Activated naive CD4-positive, alpha-beta T cell treated with anti-CD3 and anti-CD28 coated beads for 36 hours (primary cell): ENCODE results near the gene HYOU1. TPM values are rescaled to one million over a fixed set of nuclear protein-coding genes. Genes with fewer than 3 reads are reported as not detected.

Experiments
- microRNA-seq: library from miRNA; unstranded; fragments of <30 nt; microRNA quantifications from one replicate; pipeline ENCODE4 v1.2.0, GENCODE V29; 2022; ENCODE audit warnings: borderline microRNAs expressed, borderline replicate concordance
- total RNA-seq, 2 experiments: library from RNA; stranded (reverse); gene quantifications; one replicate each; pipeline ENCODE4 v1.2.3, GENCODE V29; 2021

HYOU1 gene
- total RNA-seq, 2 experiments from 2014 or later = 108 to 116 TPM

Small RNA genes within 50 kb of the gene (microRNA-seq; reads per million reads assigned to microRNA genes)
- not detected for gene MIR3656

Other genes with a start within 250 kb of the HYOU1 start
- gene CXCR5, start 173.3 kb downstream of the HYOU1 start, total RNA-seq = 10 to 100 TPM; 25.6 to 26.1 TPM
- gene BCL9L, start 131.3 kb downstream of the HYOU1 start, total RNA-seq = 10 to 100 TPM; 33.3 to 36.1 TPM
- under 1 TPM; 0.25 to 0.45 TPM for gene UPK2, start 100.9 kb downstream of the HYOU1 start, total RNA-seq
- gene FOXR1, start 85.4 kb downstream of the HYOU1 start, total RNA-seq = not detected
- gene CENATAC, start 59.1 kb downstream of the HYOU1 start, total RNA-seq = 10 to 100 TPM; 17.4 to 18.0 TPM
- 1,000 to 10,000 TPM; 2,183 to 2,206 TPM for gene RPS25, start 38.9 kb downstream of the HYOU1 start, total RNA-seq
- gene TRAPPC4, start 38.4 kb downstream of the HYOU1 start, total RNA-seq = 10 to 100 TPM; 66.4 to 69.9 TPM
- gene SLC37A4, start 26.3 kb downstream of the HYOU1 start, total RNA-seq = 10 to 100 TPM; 28.3 to 30.3 TPM
- gene VPS11, start 10.6 kb upstream of the HYOU1 start, total RNA-seq = 10 to 100 TPM; 16.9 to 19.5 TPM
- 10 to 100 TPM; 27.9 to 29.4 TPM for gene HMBS, start 27.7 kb upstream of the HYOU1 start, total RNA-seq
- gene DPAGT1, start 44.6 kb upstream of the HYOU1 start, total RNA-seq = 10 to 100 TPM; 52.2 to 53.1 TPM
- 10 to 100 TPM; 20.1 to 20.8 TPM for gene C2CD2L, start 50.1 kb upstream of the HYOU1 start, total RNA-seq
- 10 to 100 TPM; 24.5 to 25.2 TPM for gene HINFP, start 64.4 kb upstream of the HYOU1 start, total RNA-seq
- gene ABCG4, start 91.8 kb upstream of the HYOU1 start, total RNA-seq = under 1 TPM; 0.12 to 0.31 TPM
- 10 to 100 TPM; 20.8 to 22.2 TPM for gene NLRX1, start 111.5 kb upstream of the HYOU1 start, total RNA-seq
- not detected for gene NHERF4, start 128.3 kb upstream of the HYOU1 start, total RNA-seq
- 10 to 100 TPM; 25.3 to 25.7 TPM for gene CBL, start 149.1 kb upstream of the HYOU1 start, total RNA-seq